HCT116 (cell line): ENCODE data around the gene SELENOK.

Source experiments
- ATF3 ChIP-seq: IDR thresholded peaks from 2 replicates; pipeline ENCODE4 v1.6.1; 2012
- CEBPB ChIP-seq: IDR thresholded peaks from 2 replicates; pipeline ENCODE4 v1.6.1; 2012; ENCODE audit warnings: low read depth
- CTCF ChIP-seq, 3 experiments: fragments of 200-600 bp in 1 of 3; sonication (generic) in 1 of 3; IDR thresholded peaks in 2 of 3; conservative IDR thresholded peaks in 1 of 3; 2 replicates each; pipeline ENCODE4 v1.5.1; 2012 to 2017; ENCODE audit warnings: low read depth in 2 of 3, low read length in 2 of 3, antibody characterized with exemption in 1 of 3, borderline replicate concordance in 1 of 3, control low read depth in 1 of 3, mild to moderate bottlenecking in 1 of 3, mixed read lengths in 1 of 3, mixed run types in 1 of 3, moderate library complexity in 1 of 3; ENCODE audit not compliant: insufficient read depth in 1 of 3
- EGR1 ChIP-seq: IDR thresholded peaks from 2 replicates; pipeline ENCODE4 v1.6.1; 2012; ENCODE audit warnings: low read depth
- ELF1 ChIP-seq: IDR thresholded peaks from 2 replicates; pipeline ENCODE4 v1.6.1; 2012; ENCODE audit warnings: low read depth, borderline replicate concordance
- EZH2 ChIP-seq: fragments of 200-600 bp; sonication (generic); IDR thresholded peaks from 2 replicates; pipeline ENCODE4 v1.6.1; 2017; ENCODE audit warnings: antibody characterized with exemption, mixed run types
- MAX ChIP-seq: IDR thresholded peaks from 2 replicates; pipeline ENCODE4 v1.6.1; 2012
- POLR2A ChIP-seq: IDR thresholded peaks from 2 replicates; pipeline ENCODE4 v1.7.0; 2011; ENCODE audit warnings: borderline replicate concordance; ENCODE audit not compliant: insufficient read depth, insufficient read length; ENCODE audit errors: extremely low read depth
- POLR2AphosphoS5 ChIP-seq: IDR thresholded peaks from 2 replicates; pipeline ENCODE4 v1.6.1; 2011; ENCODE audit warnings: mild to moderate bottlenecking, low read depth, low read length, moderate library complexity
- RAD21 ChIP-seq: IDR thresholded peaks from 2 replicates; pipeline ENCODE4 v1.6.1; 2012; ENCODE audit warnings: low read depth, mild to moderate bottlenecking
- SIN3A ChIP-seq: IDR thresholded peaks from 2 replicates; pipeline ENCODE4 v1.6.1; 2012; ENCODE audit warnings: low read depth
- SRF ChIP-seq: IDR thresholded peaks from 2 replicates; pipeline ENCODE4 v1.6.1; 2012; ENCODE audit warnings: low read depth
- YY1 ChIP-seq: IDR thresholded peaks from 2 replicates; pipeline ENCODE4 v1.6.1; 2011; ENCODE audit warnings: low read length, low read depth, moderate library complexity, mild to moderate bottlenecking; ENCODE audit not compliant: insufficient replicate concordance; ENCODE audit errors: extremely low read depth
- ZNF274 ChIP-seq: fragments of 200-500 bp; sonication (Bioruptor generic); IDR thresholded peaks from 2 replicates; pipeline ENCODE4 v1.6.1; 2014; ENCODE audit warnings: mild to moderate bottlenecking, low read depth, low read length, inconsistent platforms

- TF ChIP-seq CTCF (IDR thresholded peaks at IDR 0.05 in 2 of 3, conservative IDR thresholded peaks at IDR 0.05 in 1 of 3; ENCODE audit: borderline replicate concordance in 1 of 3, insufficient read depth in 1 of 3, low read depth in 2 of 3, low read length in 2 of 3): no peak
- TF ChIP-seq EZH2: no peak
- no peak for TF ChIP-seq ATF3
- no peak for TF ChIP-seq RAD21
- no peak for TF ChIP-seq SIN3A
- no peak for TF ChIP-seq SRF
- no peak for TF ChIP-seq EGR1
- TF ChIP-seq POLR2AphosphoS5: no peak
- no peak for TF ChIP-seq ZNF274
- no peak for TF ChIP-seq POLR2A
- no peak for TF ChIP-seq ELF1
- no peak for TF ChIP-seq MAX
- no peak for TF ChIP-seq YY1
- TF ChIP-seq CEBPB: no peak
These were observed 54.3 kb downstream of the SELENOK start for GRCh38 chr3:53837331-53837730.
